Raji (cell line): Measurements from ENCODE around the gene CIDEC.

Experiments
- POLR2A ChIP-seq: IDR thresholded peaks from 2 replicates; pipeline ENCODE4 v1.6.1; 2011; ENCODE audit warnings: low read depth, low read length, control low read depth; ENCODE audit not compliant: insufficient read depth

The CIDEC gene

DNA sequence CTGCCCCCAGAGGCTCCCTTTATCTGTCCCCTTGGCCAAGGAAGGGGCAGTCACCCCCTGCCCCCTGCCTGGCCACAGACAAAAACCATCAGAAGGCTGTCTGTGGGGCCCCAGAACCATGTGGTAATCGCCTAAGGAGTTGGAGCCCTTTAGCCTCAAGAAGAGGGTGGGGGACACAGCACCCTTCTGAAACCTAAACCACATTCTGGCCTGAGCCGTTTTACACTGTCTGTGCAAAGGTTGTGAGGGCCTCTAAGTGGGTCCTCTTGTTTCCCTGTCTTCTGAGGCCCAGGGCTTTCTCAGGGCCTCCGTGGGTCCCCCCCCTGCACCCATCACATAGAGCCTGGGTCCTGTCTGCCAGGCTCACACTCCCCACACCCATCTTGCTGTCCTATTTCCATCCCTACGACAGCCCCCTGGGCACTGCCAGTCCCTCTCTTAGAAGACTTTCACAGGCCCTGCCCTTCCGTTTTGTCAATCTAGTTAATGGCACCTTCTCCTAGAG, 18.4 kb downstream of the CIDEC start:
- TF ChIP-seq POLR2A: no peak

DNA sequence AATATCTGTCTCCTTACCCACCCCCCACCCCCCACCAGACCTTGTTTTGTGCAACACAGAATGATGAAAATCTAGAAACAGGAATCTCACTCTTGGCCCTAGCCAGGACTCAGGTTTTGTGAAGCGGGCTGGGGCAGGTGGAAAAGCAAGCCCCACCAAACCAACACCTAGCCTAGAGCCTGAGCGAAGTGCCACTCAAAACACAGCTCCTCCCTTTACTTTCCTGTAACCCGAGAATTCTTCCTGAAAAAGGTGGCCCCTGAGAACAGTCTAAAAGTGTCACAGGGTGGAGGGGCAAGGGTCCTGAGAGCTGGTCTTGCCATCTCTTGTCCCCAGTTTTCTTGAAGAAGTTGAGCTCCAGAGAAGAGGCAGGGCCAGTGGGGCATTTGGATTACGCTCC, 18.9 kb downstream of the CIDEC start:
- no peak for TF ChIP-seq POLR2A

DNA sequence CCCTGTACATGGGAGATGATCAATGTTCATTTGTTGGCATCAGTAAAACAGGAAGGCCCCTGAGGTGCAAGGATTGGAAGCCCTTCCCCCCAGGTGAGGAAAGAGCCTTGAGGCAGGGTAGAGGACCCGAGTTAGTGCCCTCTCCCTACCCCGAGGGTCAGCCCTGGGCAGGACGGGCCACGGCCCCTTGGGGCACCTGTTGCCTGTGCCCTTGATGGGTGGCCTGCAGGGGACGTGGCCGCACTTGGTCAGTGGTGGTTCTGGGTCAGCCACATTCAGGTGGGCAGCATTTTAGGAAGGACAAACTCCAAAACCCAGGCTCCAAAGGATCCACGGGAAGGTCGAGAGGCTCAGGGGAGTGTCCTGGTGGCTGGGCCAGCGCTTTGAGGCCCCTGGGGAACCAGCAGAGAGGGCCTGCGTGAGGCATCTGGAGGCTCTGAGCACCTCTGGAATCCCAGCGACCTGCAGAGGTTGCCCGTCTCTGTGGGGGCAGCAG, 20.5 kb downstream of the CIDEC start:
- no peak for TF ChIP-seq POLR2A

DNA sequence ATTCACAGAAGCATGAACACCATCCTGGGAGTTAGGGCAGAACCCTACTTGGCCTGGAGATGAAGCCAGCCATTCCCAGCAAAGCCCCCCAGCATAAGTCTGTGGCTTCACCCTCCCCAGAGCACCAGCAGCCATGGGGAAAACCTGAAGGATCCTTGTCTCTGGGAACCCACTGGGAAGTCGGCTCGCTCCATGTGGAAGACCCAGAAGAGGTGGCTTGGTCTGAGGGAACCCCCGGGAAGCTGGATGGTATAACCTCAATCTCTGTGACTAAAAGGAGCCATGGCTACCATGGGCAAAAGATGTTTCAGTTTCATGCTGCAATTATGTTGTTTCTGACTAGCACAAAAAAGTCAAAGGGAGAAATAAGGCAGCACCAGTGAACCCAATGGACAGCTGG, 24.5 kb downstream of the CIDEC start:
- TF ChIP-seq POLR2A: no peak

DNA sequence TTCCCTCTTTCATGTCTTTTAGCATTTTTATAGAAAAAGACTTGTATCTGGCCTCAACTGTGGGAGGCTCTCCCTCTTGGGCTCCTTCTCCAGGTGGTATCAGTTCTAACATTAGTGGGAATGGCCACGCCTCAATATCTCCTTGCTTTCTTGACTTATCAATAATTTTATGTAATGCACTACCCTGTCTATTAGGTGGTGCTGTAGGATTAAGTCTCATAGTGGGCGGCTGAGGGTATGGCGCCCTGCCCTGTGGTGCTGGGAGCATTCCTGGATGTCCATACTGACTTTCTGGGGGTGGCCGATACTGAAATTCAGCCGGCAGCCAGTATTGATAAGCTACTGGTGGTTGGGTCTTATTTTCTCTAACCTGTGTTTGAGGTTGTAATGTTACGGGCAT, 27.5 kb downstream of the CIDEC start:
- no peak for TF ChIP-seq POLR2A

DNA sequence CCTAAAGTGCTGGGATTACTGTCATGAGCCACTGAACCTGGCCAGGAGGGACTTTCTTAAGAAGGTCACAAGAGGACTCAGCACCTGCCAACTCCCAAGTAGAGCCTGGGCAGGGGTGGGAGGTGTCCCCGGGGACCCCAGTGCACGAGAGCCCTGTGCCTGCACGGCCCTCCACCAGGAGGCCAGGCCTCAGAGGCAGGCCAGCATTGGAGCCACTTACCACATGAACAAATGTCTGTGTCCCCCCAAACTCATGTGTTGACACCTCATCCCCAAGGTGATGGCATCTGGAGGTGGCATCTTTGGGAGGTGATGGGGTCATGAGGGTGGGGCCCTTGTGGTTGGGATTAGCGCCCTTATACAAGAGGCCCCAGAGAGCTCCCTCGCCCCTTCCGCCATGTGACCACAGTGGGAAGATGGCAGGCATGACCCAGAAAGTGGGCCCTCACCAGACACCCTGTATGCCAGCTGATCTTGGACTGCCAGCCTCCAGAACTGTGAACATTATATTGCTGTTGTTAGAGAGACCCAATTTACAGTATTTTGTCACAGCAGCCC, 33.0 kb downstream of the CIDEC start:
- no peak for TF ChIP-seq POLR2A

DNA sequence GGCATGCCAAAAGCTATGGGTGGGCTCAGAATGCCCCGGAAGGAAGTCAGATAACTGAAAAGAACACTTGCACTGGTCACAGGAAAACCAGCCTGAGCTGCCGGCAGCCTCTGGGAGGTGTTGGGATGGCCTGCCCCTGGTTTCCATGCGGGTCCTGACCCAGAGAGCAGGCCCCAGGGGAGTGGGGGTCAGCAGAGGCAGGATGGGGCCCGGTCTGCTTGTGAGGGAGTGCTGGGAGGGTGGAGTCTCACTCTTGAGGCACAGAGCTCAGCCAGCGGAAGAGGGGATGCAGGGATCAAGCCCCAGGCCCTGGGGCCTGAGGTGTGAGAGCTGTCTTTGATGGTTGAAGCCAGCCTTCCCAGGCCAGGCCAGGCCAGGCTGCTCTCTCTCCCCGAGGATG, 33.8 kb downstream of the CIDEC start:
- no peak for TF ChIP-seq POLR2A

DNA sequence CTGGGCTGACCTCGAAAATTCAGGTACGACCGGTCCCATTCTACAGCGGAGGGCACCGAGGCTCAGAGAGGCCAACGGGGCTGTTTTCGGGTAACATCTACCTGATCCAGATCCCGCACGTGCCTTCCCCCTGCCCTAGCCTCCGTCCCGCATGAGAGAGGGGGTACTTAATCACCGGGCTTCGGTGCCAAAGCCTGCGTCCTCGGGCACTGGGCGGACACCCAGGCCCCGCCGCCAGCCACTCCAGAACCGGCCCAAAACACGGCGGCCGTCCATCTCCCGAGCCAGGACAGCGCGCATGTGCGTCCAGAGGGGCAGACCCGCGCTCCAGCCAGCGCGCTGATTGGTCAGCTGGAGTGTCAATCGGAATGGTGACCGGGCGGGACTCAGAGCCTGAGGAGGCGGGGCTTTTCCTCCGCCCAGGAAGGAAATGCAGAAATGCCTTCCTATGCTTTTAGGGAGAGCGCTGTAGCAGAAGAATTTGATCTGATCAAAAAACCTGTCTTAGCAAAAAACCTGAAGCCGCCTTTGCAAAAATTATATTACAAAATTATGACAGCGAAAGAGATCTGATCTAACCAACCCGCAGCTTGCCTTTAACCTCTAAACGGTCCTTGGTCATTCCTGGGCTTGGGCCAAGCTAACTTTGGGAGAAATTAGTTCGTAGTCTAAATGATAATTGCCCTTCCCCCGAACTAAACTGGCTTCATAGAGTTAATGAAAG, 36.2 kb downstream of the CIDEC start, which contains the start of gene RPUSD3:
RPUSD3 (minus strand) TSS at position 294 of the 724 bp plus-strand sequence; CDS start at position 276, 18 bp downstream.
- TF ChIP-seq POLR2A: peak; percentile 92

DNA sequence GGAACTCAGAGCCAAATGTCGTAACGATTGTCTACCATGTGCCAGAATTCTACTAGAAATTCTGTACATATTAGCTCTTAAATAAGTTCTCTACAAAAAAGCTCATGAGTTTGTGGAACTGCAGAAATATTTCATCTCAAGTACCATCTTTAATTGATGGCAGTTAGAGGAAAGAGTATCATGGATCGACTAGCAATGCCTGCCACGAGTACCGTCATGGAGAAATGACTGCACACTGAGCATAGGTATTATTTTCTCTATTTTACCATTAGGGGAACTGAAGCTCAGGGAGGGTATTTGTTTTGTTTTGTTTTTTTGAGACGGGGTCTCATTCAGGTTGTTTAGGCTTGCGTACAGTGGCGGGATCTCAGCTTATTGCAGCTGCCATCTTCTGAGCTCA, 39.0 kb downstream of the CIDEC start:
- TF ChIP-seq POLR2A: no peak

DNA sequence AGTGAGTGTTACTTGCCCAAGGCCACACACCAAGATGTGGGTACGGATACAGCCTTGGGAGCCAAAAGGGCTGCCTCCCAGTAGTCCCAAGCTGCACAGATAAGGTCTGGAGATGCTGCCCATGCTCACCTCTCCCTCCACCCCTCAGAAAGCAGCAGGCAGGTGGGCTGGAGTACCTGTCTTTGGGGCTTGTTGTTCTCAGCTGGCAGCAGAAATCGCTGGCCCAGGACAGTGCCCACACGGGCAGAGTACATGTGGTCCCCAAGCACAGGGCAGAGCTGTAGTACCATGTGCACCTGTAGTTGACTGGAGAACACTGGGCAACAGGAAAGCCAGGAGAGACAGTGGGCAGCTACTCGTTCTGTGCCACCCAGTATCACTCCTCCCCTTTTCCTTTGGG, 41.2 kb downstream of the CIDEC start:
- TF ChIP-seq POLR2A: no peak

DNA sequence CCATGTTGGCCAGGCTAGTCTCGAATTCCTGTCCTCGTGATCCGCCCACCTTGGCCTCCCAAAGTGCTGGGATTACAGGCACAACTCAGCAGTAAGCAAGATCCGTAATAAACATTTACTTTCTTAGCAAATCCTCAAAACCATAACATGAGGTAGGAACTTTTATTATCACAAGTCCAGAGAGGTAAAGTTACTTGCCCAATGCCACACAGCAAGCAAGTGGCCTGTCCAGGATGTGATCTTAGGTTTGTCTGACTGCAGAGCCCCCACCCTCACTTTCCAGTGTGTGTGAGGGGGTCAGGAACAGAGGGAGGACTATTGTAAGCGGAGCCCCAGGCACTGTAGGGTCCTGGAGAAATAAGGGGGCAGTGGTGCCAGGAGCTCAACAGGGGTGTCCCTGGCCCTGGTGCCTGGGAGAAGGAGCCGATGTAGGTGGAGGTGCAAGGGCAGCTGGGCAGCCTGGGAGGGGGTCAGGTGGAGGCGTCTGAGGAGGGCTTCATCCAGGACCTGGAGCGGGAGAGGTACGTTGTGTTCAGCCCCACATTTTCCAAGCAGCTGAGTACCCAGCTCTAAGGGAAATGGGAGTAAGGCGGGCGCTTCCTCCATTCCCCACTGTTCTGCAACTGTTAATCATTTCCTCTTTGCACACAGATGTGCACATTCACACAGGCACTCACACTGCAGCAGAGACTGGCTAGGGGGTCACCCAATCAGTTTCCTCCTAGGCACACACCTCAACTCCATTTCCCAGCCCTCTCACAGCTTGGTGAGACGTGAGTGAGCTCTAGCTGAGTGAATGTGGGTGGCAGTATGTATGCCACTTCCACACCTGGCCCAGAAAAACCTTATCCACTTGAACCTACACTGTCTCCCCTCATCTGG, 42.1 kb downstream of the CIDEC start:
- no peak for TF ChIP-seq POLR2A

DNA sequence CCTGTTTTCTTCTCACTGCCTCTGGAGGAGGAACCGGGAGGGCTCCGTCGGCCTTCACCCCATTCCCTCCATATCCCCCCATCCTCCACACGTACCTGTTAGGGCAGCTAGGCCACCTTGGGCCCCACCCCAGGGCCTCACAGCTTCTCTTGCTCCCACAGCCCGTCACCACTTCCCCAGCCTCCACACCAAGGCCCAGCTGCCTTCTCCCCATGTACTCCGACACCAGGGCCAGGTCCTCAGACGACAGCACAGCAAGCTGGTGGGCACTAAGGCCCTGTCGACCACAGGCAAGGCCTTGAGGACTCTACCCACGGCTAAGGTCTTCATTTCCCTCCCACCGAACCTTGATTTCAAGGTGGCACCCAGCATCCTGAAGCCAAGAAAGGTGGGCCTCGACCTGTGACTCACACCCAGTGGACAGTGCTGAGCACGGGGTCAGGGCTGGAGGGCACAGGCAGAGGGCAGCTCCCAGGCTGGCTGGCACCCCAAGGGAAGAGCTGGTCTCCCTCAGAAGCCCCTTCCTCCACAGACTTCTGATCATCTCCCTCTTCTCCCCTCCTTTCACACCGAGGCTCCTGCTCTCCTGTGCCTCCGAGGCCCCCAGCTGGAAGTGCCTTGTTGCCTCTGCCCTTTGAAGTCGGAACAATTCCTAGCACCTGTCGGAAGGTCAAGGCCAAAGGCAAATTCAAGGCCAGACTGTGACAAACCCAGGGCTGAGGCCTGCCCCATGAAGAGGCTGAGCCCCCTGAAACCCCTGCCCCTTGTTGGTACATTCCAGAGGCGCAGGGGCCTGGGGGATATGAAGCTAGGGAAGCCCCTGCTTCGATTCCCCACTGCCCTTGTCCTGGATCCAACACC, 45.3 kb downstream of the CIDEC start:
- TF ChIP-seq POLR2A: no peak

DNA sequence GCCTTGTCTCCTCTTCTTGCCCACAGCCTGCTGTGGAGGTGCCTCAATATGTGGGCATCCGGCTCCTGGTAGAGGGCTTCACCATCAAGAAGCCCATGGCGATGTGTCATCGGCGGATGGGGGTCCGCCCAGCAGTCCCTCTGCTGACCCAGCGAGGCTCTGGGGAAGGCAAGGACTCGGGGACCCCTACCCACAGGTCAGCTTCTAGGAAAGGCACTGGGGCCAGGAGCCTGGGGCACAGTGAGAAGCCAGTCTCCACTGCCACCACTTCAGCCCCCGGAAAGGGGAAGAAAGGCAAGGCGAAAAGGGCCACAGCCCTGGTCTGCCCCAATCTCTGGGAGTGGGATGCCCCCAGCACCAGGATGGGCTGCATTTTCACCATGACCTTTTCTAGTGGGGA, 47.0 kb downstream of the CIDEC start:
- TF ChIP-seq POLR2A: no peak

DNA sequence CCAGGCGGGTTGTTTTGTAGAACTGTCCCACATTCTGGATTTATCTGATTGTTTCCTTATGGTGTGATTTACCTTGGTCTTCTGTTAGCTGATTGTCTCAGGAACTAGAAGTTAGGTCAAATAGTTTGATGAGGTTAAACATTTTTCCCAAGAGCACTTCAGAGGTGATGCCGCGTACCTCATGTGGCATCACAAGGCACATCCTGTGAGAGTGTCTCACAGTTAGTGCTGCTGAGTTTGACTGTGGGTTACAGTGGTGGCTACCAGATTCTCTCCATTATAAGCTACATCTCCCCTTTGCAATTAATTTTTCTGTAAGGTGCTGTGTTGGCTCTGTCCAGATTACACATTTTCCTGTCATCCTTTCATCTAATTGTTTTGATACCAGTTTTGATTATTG, 48.8 kb downstream of the CIDEC start:
- no peak for TF ChIP-seq POLR2A

DNA sequence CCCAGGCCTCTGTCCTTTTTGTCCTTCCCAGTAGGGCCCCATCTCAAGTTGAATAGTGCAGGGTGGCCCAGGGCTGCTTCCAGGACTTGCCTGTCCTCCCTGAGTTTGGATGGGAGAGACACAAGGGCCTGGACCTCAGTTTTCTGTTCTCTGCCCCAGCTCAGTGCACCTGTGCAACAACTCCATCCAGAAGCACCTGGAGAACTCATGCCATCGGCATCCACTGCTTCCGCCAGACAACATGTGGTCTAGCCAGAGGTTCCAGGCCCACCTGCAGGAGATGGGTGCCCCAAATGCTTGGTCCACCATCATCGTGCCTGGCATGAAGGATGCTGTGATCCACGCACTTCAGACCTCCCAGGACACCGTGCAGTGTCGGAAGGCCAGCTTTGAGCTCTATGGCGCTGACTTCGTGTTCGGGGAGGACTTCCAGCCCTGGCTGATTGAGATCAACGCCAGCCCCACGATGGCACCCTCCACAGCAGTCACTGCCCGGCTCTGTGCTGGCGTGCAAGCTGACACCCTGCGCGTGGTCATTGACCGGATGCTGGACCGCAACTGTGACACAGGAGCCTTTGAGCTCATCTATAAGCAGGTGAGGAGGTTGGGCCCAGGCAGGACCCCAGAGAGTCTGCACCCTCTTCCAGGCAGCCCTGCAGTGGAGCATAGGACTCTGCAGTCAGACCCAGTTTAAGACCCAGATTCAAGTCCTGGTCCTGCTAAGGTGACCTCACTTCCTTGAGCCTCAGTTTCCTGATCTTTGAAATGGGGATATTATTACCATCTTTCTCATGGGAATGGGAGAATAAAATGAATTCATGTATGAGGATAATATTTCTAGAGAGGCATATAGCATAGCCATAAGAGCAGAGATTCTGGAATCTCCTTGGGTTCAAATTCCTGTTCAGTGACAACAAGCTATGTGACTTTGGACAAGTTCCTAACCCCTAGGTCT, 51.0 kb downstream of the CIDEC start:
- no peak for TF ChIP-seq POLR2A
